Measurements from ENCODE around the gene YY2. TPM values are rescaled to one million over a fixed set of nuclear protein-coding genes. Genes with fewer than 3 reads are reported as not detected.

The YY2 gene
- total RNA-seq (1.5 and 2.4 TPM in 2 replicates), polyA plus RNA-seq (1.1 and 1.2 TPM in 2 replicates)

DNA sequence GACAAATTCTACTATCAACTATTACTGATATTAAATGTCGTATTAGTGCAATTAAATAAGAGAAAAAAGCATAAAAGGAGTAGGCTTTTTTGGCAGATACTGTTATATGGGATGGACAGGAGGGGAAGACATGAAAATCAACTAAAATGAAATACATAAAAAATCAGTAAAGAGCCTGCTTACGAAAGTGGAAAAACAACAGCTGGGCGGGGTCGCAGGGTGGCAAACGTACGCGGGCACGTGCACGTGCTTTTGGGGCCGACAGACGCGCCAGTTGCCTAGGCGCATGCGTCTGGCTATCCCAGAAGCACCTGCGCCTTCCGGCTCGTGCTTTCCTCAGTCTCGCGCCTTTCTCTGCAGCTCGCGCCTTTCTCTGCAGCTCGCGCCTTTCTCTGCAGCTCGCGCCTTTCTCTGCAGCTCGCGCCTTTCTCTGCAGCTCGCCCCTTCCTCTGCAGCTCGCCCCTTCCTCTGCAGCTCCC is at the start of gene YY2:
Gene YY2 (plus strand): TSS at position 51 of the 479 bp plus-strand sequence. CDS start 498 bp downstream, outside the sequence.
- TF ChIP-seq EZH2 (IDR thresholded peaks at IDR 0.05; ENCODE audit: borderline replicate concordance) (no peak), EZH2phosphoT487 (IDR thresholded peaks at IDR 0.05; ENCODE audit: low read depth, severe bottlenecking, unreplicated experiment) (no peak)
- TF ChIP-seq, protein P1, sequence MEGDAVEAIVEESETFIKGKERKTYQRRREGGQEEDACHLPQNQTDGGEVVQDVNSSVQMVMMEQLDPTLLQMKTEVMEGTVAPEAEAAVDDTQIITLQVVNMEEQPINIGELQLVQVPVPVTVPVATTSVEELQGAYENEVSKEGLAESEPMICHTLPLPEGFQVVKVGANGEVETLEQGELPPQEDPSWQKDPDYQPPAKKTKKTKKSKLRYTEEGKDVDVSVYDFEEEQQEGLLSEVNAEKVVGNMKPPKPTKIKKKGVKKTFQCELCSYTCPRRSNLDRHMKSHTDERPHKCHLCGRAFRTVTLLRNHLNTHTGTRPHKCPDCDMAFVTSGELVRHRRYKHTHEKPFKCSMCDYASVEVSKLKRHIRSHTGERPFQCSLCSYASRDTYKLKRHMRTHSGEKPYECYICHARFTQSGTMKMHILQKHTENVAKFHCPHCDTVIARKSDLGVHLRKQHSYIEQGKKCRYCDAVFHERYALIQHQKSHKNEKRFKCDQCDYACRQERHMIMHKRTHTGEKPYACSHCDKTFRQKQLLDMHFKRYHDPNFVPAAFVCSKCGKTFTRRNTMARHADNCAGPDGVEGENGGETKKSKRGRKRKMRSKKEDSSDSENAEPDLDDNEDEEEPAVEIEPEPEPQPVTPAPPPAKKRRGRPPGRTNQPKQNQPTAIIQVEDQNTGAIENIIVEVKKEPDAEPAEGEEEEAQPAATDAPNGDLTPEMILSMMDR (IDR thresholded peaks at IDR 0.05; ENCODE audit: poor library complexity) = no peak
- H3K4me1 ChIP-seq (ENCODE audit: insufficient read depth) = no peaks in the 10 kb centered on the region
- WGBS (ENCODE audit: low lambda C conversion rate, missing lambda C conversion rate) = 91% methylated on average over 28 of the region's 29 CpGs
- H3K4me3 ChIP-seq = no peak within 1 kb of the TSS
- H4K20me1 ChIP-seq (ENCODE audit: insufficient read depth, poor library complexity, severe bottlenecking) = no peaks in the 10 kb centered on the region
- no peaks in the 10 kb centered on the region for H3K36me3 ChIP-seq (replicated peaks; ENCODE audit: insufficient read depth, low read depth)
- H3K79me2 ChIP-seq = no peaks in the 10 kb centered on the region
- H3K9me2 ChIP-seq (replicated peaks; ENCODE audit: insufficient read depth) = no peaks in the 10 kb centered on the region
- DNase-seq (ENCODE audit: low spot score) = no peak
- H3K27me3 ChIP-seq = no peaks in the 10 kb centered on the region
- H2AFZ ChIP-seq = no peak within 1 kb of the TSS
- H3K9me3 ChIP-seq (ENCODE audit: low read depth) = no peaks in the 10 kb centered on the region
- no peak within 1 kb of the TSS for H3K4me2 ChIP-seq
- no peak within 1 kb of the TSS for H3K27ac ChIP-seq

DNA sequence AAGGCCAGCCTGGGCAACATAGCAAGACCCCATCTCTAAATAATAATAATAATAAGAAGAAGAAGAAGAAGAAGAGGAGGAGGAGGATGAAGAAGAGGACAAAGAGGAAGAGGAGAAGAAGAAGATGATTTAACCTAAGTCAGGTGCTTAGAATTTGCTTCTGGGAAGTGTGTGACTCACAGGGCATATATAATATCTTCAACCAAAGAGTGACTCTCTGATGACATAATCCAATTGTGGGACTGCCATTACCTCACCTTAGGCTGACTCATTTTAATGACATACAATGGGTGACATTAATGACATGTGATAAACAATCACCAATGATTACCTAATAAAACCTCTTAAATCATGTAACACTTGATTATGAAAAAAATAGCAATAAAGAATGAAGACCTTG is 49.1 kb upstream of the YY2 start:
- no peak overlapping the region for H3K27ac ChIP-seq
- peaks cover 13% of the 10 kb centered on the region for H3K4me1 ChIP-seq (ENCODE audit: insufficient read depth)
- TF ChIP-seq EZH2 (IDR thresholded peaks at IDR 0.05; ENCODE audit: borderline replicate concordance) = no peak
- TF ChIP-seq, protein P1 (IDR thresholded peaks at IDR 0.05; ENCODE audit: poor library complexity) = no peak
- TF ChIP-seq EZH2phosphoT487 (IDR thresholded peaks at IDR 0.05; ENCODE audit: low read depth, severe bottlenecking, unreplicated experiment) = no peak
- no peak for DNase-seq (ENCODE audit: low spot score)
- H2AFZ ChIP-seq = no peak overlapping the region
- no peaks in the 10 kb centered on the region for H3K9me2 ChIP-seq (replicated peaks; ENCODE audit: insufficient read depth)
- H4K20me1 ChIP-seq (ENCODE audit: insufficient read depth, poor library complexity, severe bottlenecking) = no peaks in the 10 kb centered on the region
- H3K27me3 ChIP-seq = no peaks in the 10 kb centered on the region
- no peak overlapping the region for H3K4me3 ChIP-seq
- no peaks in the 10 kb centered on the region for H3K9me3 ChIP-seq (ENCODE audit: low read depth)
- H3K79me2 ChIP-seq = no peaks in the 10 kb centered on the region
- H3K4me2 ChIP-seq = no peak overlapping the region
- no peaks in the 10 kb centered on the region for H3K36me3 ChIP-seq (replicated peaks; ENCODE audit: insufficient read depth, low read depth)

DNA sequence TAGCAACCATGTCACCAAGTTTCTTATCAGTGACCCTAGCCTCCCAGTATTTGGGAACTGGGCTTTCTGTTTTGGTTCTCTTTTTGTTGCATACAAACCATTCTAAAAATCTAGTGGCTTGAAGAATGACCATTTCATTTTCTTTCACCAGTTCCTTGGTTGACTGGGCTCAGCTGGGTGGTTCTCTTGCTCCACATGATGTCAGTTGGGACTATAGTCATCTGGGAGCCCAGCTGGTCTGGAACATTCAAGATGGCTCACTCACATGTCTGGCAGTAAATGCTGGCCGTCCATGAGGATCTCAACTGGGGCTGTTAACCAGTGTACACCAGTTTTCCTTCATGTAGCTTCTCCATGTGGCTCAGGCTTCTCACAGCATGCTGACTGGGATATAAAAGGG is 44.0 kb upstream of the YY2 start:
- peaks cover 12% of the 10 kb centered on the region for H3K4me1 ChIP-seq (ENCODE audit: insufficient read depth)
- no peaks in the 10 kb centered on the region for H4K20me1 ChIP-seq (ENCODE audit: insufficient read depth, poor library complexity, severe bottlenecking)
- WGBS (ENCODE audit: low lambda C conversion rate, missing lambda C conversion rate) = 53% methylated on average over 1 of the region's 1 CpG
- no peaks in the 10 kb centered on the region for H3K36me3 ChIP-seq (replicated peaks; ENCODE audit: insufficient read depth, low read depth)
- no peak overlapping the region for H3K4me3 ChIP-seq
- peak overlapping the region; percentile 77 for H3K27ac ChIP-seq
- TF ChIP-seq EZH2phosphoT487 (IDR thresholded peaks at IDR 0.05; ENCODE audit: low read depth, severe bottlenecking, unreplicated experiment) (no peak), EZH2 (IDR thresholded peaks at IDR 0.05; ENCODE audit: borderline replicate concordance) (no peak)
- TF ChIP-seq, protein P1 (IDR thresholded peaks at IDR 0.05; ENCODE audit: poor library complexity) = no peak
- H3K9me3 ChIP-seq (ENCODE audit: low read depth) = no peaks in the 10 kb centered on the region
- H3K79me2 ChIP-seq = no peaks in the 10 kb centered on the region
- no peak overlapping the region for H2AFZ ChIP-seq
- H3K27me3 ChIP-seq = no peaks in the 10 kb centered on the region
- DNase-seq (ENCODE audit: low spot score) = no peak
- no peaks in the 10 kb centered on the region for H3K9me2 ChIP-seq (replicated peaks; ENCODE audit: insufficient read depth)
- H3K4me2 ChIP-seq = no peak overlapping the region

DNA sequence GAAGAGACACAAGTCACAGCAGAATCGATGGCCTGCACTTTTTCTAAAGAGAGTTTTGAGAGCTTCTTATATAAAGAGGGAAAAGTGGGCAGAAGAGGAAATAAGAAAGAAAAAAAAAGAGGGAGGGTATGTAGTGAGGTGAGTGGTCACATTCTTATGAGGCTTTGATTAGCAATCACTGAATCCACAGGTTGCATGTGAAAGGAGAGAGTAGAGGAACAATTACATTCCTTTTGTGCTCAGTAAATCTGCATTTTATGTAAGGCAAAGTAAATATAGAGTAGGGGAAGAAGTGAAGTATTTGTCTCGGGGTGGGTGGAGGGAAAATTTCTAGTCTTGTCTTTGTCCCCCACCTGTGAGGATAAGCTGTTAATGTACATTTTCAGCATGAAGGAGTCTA is 43.2 kb upstream of the YY2 start:
- Histone ChIP-seq H3K9me3 (ENCODE audit: low read depth) (no peaks in the 10 kb centered on the region), H2AFZ (no peak overlapping the region), H3K27me3 (no peaks in the 10 kb centered on the region), H3K36me3 (replicated peaks; ENCODE audit: insufficient read depth, low read depth) (no peaks in the 10 kb centered on the region), H3K27ac (peak overlapping the region; percentile 77), H3K79me2 (no peaks in the 10 kb centered on the region), H3K9me2 (replicated peaks; ENCODE audit: insufficient read depth) (no peaks in the 10 kb centered on the region), H4K20me1 (ENCODE audit: insufficient read depth, poor library complexity, severe bottlenecking) (no peaks in the 10 kb centered on the region), H3K4me2 (no peak overlapping the region), H3K4me1 (ENCODE audit: insufficient read depth) (peaks cover 12% of the 10 kb centered on the region), H3K4me3 (no peak overlapping the region)
- TF ChIP-seq, protein P1 (IDR thresholded peaks at IDR 0.05; ENCODE audit: poor library complexity) = no peak
- no peak for TF ChIP-seq EZH2phosphoT487 (IDR thresholded peaks at IDR 0.05; ENCODE audit: low read depth, severe bottlenecking, unreplicated experiment)
- TF ChIP-seq EZH2 (IDR thresholded peaks at IDR 0.05; ENCODE audit: borderline replicate concordance) = no peak
- WGBS (ENCODE audit: low lambda C conversion rate, missing lambda C conversion rate) = 54% methylated on average over 2 of the region's 2 CpGs
- DNase-seq (ENCODE audit: low spot score) = no peak

All from hepatocyte (in vitro differentiated cells).